ENCODE results near the gene APAF1. TPM values are rescaled to one million over a fixed set of nuclear protein-coding genes. Genes with fewer than 3 reads are reported as not detected.

APAF1 gene
- polyA plus RNA-seq, 3 donors, result 29.5 to 36.7 (median 30.0) TPM

- intact Hi-C loops (cut with micrococcal nuclease), result no loop called here
- Histone ChIP-seq H3K9me3 (replicated peaks in 1 of 2; ENCODE audit: control insufficient read depth in 1 of 2, insufficient read depth in 1 of 2, low read length in 2 of 2) (no peaks in the 10 kb centered on the region), H3K36me3 (replicated peaks in 1 of 2; ENCODE audit: control insufficient read depth in 1 of 2, insufficient read depth in 2 of 2, low read length in 2 of 2) (peaks cover 9 to 16% of the 10 kb centered on the region in 2 donors), H3K4me2 (replicated peaks; ENCODE audit: extremely low read depth, low read length, poor library complexity, severe bottlenecking) (no peak overlapping the region), H3K4me3 (replicated peaks in 1 of 3; ENCODE audit: low read depth in 2 of 3, low read length in 3 of 3) (no peak overlapping the region), H3K27ac (ENCODE audit: low read depth in 1 of 2, low read length in 2 of 2) (no peak overlapping the region), H3K27me3 (ENCODE audit: control insufficient read depth in 2 of 2, insufficient read depth in 2 of 2, low read length in 2 of 2) (no peaks in the 10 kb centered on the region), H3K4me1 (ENCODE audit: control insufficient read depth in 1 of 2, insufficient read depth in 2 of 2, low read length in 2 of 2) (peaks cover 35 to 43% of the 10 kb centered on the region in 2 donors), H3K9ac (ENCODE audit: insufficient read depth, low read length, poor library complexity, severe bottlenecking) (no peak overlapping the region), H2AFZ (ENCODE audit: insufficient read depth, low read depth, low read length, poor library complexity, severe bottlenecking) (no peak overlapping the region), H4K20me1 (ENCODE audit: insufficient read depth, low read length) (no peaks in the 10 kb centered on the region), H3K79me2 (ENCODE audit: insufficient read depth, low read length) (peaks cover 95% of the 10 kb centered on the region)
- Mint-ChIP-seq H3K27ac (peak overlapping the region in 1 of 7 donors; percentile 61), H3K4me1 (peaks cover 51% of the 10 kb centered on the region), H3K9me3 (no peaks in the 10 kb centered on the region), H3K27me3 (ENCODE audit: low read depth in 3 of 3) (peaks cover 0 to 2% (median 0%) of the 10 kb centered on the region in 3 donors), H3K4me3 (no peak overlapping the region), H3K36me3 (peaks cover 15 to 36% of the 10 kb centered on the region in 2 donors)
- no CpG with 5 or more reads among the region's 2 CpGs for whole genome bisulfite sequencing (ENCODE audit: insufficient coverage)
- DNase-seq, result no peak
- TF ChIP-seq, protein P1, sequence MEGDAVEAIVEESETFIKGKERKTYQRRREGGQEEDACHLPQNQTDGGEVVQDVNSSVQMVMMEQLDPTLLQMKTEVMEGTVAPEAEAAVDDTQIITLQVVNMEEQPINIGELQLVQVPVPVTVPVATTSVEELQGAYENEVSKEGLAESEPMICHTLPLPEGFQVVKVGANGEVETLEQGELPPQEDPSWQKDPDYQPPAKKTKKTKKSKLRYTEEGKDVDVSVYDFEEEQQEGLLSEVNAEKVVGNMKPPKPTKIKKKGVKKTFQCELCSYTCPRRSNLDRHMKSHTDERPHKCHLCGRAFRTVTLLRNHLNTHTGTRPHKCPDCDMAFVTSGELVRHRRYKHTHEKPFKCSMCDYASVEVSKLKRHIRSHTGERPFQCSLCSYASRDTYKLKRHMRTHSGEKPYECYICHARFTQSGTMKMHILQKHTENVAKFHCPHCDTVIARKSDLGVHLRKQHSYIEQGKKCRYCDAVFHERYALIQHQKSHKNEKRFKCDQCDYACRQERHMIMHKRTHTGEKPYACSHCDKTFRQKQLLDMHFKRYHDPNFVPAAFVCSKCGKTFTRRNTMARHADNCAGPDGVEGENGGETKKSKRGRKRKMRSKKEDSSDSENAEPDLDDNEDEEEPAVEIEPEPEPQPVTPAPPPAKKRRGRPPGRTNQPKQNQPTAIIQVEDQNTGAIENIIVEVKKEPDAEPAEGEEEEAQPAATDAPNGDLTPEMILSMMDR (IDR thresholded peaks at IDR 0.05), result no peak
Measured at GRCh38 chr12:98637068-98637467, 8.0 kb upstream of the APAF1 start.

GRCh38 chr12:98638009-98638408 lies 7.1 kb upstream of the APAF1 start:
- Histone ChIP-seq H3K27me3 (ENCODE audit: control insufficient read depth in 2 of 2, insufficient read depth in 2 of 2, low read length in 2 of 2) (no peaks in the 10 kb centered on the region), H3K27ac (ENCODE audit: low read depth in 1 of 2, low read length in 2 of 2) (peak overlapping the region in 1 of 2 donors; percentile 49), H3K4me1 (ENCODE audit: control insufficient read depth in 1 of 2, insufficient read depth in 2 of 2, low read length in 2 of 2) (peaks cover 45 to 52% of the 10 kb centered on the region in 2 donors), H3K4me3 (replicated peaks in 1 of 3; ENCODE audit: low read depth in 2 of 3, low read length in 3 of 3) (no peak overlapping the region), H3K79me2 (ENCODE audit: insufficient read depth, low read length) (peaks cover 99% of the 10 kb centered on the region), H4K20me1 (ENCODE audit: insufficient read depth, low read length) (no peaks in the 10 kb centered on the region), H3K9ac (ENCODE audit: insufficient read depth, low read length, poor library complexity, severe bottlenecking) (no peak overlapping the region), H2AFZ (ENCODE audit: insufficient read depth, low read depth, low read length, poor library complexity, severe bottlenecking) (no peak overlapping the region), H3K9me3 (replicated peaks in 1 of 2; ENCODE audit: control insufficient read depth in 1 of 2, insufficient read depth in 1 of 2, low read length in 2 of 2) (no peaks in the 10 kb centered on the region), H3K4me2 (replicated peaks; ENCODE audit: extremely low read depth, low read length, poor library complexity, severe bottlenecking) (no peak overlapping the region), H3K36me3 (replicated peaks in 1 of 2; ENCODE audit: control insufficient read depth in 1 of 2, insufficient read depth in 2 of 2, low read length in 2 of 2) (peaks cover 4 to 11% of the 10 kb centered on the region in 2 donors)
- WGBS (ENCODE audit: insufficient coverage), result 80% methylated on average over 1 of the region's 2 CpGs
- intact Hi-C loops (cut with micrococcal nuclease), result no loop called here
- H3K4me1 Mint-ChIP-seq, result peaks cover 59% of the 10 kb centered on the region
- H3K27ac Mint-ChIP-seq, result peak overlapping the region in 4 of 7 donors; percentile 26 to 61 (median 34)
- peaks cover 0 to 2% (median 0%) of the 10 kb centered on the region in 3 donors for H3K27me3 Mint-ChIP-seq (ENCODE audit: low read depth in 3 of 3)
- TF ChIP-seq, protein P1 (IDR thresholded peaks at IDR 0.05), result no peak
- no peak overlapping the region for H3K4me3 Mint-ChIP-seq
- H3K9me3 Mint-ChIP-seq, result no peaks in the 10 kb centered on the region
- DNase-seq, result no peak
- H3K36me3 Mint-ChIP-seq, result peaks cover 12 to 27% of the 10 kb centered on the region in 2 donors
